ENCODE results near the gene MAST4.

MAST4 gene

DNA sequence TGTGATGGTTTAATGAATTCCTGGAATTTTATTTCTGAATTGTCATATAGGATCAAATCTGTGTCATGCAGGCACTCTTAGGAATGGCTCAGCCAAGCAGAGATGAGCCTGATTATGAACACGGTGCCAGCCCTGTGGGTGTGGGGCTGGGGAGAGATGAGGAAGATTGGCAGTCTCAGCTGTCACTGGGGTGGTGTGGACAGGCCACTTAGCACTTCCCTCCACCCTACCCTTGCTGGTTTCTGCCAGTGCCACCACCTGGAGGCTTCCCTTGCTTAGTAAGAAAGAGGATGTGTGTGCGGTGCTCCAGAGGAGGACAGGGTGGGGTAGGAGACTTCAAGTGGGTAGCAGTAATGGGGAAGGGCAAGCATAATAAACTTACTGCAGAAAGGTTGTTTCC, 373.8 kb downstream of the MAST4 start:
- no peak for DNase-seq

DNA sequence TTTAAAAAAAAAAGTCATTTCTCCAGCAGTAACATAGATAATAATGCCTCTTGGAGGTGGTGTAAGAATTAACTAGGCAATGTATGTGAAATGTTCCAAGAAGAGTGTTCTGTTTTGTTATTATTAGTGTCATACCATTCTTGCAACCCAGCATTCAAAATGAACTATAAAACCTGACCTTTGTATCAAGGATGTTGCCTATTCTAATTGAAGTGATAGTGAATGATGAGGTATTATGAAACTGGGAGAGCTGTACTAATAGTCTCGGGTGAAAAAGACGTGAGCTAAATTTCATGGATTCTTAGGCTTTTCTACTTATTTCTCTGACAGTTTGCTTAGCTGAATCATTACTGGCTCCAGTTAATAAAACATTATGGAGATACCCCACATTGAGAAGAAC, 375.8 kb downstream of the MAST4 start:
- DNase-seq: no peak

DNA sequence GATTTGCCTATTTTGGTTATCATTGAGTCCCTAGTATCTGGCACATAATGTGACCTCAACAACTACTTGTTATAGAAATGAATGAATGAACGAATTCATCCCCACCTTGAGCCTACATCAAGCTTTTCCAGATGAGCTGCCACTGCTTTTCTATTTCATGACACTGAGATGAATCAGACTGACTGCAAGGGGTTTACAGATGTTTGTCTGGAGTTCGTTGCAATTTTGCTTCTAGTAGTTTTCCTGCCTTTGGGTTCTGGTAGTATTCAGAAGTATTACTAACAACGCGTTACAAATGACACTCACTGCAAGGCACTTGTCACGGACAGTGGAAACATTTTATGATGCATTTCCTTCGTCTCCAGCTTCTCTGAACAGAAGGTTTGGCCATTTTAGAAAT, 378.1 kb downstream of the MAST4 start:
- DNase-seq: no peak

DNA sequence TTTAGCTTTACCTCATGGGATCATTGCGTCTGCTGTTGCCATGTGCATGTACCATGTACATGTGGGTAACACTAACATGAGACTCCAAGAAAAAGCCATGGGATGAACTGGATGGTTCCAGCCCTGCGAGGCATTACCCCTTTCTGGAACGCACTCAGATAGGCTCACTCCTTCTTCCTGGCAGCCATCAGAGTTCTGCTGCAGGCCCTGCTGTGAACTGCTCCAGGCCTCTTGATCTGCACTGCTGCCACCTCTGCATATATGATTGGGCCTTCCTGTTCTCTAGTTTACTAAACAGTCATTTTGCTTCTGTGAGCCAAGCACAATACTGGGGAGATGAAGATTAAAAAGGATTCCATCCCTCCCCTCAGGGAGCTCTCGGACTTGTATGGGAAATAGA, 379.9 kb downstream of the MAST4 start:
- no peak for DNase-seq

DNA sequence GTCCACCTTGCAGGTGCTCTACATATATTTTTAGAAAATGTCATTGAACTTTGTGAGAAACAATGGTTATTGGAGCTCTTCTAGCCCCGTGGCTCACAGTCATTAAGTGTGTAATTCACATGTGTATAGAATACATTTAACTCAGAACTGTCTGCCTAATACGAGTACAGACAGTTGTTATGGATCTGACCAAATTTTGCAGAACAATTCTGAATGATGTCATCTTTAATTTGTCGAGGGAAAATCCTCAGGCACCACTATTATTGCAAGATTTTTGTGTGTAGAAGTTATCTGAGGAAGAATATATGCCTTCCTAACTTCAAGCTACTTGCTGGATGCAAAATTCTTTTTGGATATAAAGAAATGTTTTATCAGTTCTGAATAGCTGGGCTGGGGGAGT, 383.5 kb downstream of the MAST4 start:
- no peak for DNase-seq

DNA sequence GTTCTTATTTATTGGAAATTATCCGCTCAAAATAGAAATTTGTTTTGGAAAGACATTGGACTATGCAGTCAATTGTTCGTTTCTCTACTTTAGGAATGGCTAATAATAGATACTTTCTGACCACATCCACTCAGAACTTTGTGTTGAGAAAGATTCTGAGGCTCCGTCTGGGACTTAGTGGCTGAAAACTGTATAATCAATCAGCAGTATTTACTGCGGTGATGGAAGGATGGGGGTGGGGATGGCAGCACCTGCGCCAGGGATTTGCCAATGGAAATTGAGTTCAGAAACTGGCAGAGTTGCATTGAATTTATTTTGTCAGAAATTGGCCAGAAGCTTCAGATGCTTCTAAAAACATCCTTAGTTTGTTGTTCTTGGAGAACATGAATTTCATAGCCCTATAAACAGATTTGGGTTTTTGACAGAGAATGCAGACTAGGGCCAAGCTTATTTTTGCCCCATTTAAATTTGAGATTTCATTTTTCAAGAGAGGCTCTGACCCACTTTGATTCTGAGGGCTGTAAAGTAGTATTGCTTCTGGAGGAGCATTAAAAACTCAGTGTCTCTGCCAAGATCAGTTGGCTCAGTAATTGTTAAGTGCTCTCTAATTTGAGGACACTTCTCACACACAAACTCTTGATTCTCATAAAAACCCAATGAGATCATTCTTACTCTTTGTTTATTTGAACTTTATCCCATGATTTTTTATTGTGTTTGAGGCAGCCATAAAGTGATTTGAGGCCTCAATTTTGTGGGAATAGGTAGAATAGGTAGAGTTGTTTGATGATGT, 385.3 kb downstream of the MAST4 start:
- DNase-seq: no peak

DNA sequence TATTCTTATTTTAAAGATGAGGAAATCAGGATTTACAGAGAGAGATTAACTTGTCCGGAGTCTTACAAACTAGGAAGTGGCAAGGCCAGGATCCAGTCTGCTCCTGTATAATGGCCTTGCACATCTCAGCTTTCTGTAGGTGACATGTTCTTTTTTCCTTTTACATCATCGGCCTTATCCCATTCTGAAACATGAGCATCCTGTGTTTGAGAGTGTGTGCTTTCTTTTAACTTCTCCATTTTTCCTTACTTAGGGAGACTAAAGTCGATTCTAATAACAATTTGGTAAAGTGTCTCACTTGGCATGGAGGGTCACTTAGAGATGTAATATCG, 385.8 kb downstream of the MAST4 start:
- no peak for DNase-seq

DNA sequence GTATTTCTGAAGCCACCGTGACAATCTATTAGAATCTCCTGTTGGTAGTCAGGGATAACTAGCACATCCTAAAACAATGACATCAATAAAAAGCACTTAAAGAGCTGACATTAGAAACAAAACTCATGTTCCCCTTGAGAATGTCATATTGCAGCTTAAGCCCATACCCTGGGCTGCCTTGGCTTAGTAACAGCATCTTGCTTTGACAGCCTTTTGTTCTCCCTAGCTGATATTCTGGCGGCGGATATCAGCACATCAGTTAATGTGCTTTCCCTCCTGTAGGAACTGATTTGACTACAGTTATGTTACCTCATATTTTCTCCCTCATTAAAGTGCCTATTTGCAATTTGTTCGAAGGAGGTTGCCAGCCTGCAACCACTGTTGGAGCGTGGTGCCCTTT, 386.3 kb downstream of the MAST4 start:
- no peak for DNase-seq

DNA sequence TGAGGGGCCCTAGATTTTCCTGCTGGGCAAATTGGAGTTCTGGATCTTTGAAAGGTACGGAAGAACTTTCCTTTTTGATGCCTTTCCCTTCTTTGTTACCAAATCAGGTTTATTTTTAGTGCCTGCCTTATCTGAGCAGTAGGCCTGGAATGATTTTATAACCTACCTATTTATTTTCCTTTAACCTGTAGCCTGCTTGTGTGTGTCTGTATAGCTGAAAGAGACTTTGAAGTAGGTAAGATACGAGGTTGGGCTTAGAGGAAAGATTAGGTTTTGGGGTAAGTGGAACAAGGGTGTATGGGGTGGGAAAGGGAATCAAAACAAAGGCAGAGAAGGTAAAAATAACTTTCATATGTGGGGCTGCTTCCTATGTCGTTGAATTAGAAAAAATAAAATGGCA, 389.2 kb downstream of the MAST4 start:
- DNase-seq: no peak

DNA sequence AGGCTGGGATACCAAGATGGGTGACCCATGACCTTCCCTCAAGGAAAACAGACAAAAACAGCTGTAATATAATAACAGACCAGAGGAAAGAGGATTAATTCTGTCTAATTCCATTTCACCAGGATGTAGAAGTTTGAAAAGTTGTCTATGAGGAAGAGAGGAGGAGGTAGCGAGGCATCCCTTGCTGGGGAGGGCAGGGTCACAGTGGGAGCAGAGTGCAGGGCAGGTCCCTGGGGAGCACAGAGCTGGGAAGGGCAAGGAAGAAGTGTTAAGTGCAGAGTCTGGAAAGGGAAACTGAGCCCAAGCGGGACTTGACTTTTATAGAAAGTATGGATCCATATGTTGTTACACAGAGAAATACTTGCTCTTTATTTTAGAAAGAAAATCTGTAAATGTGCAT, 389.8 kb downstream of the MAST4 start:
- no peak for DNase-seq

DNA sequence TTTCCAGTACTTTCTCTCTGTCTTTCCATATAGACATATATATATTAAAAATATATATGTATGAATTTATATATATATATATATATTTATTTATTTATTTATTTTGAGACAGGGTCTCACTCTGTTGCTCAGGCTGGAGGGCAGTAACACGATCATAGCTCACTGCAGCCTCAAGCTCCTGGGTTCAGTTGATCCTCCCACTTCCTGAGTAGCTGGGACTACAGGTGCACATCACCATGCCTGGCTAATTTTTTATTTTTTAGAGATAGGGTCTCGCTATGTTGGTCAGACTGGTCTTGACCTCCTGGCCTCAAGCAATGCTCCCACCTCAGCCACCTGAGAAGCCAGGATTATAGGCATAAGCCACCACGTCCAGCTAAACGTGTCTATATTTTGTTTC, 390.3 kb downstream of the MAST4 start:
- DNase-seq: no peak

DNA sequence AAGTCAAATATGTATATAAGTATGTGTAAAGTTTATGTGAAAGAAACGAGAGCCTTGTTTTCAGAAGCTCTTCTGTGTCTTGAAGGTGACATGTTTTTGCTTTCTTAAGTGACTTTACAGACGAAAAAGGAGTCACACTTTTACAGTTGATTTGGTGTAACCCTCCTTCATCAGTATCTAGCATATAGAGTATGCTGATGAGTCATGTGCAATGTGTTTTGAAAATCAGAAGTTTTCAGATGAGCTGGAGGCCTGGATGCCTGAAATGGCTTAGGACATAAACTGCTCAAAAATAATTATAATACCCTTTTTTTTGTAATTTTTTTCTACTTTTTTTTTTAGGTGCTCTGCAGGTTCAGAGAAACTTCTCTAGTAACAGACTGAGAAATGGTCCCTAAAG, 390.9 kb downstream of the MAST4 start:
- no peak for DNase-seq

DNA sequence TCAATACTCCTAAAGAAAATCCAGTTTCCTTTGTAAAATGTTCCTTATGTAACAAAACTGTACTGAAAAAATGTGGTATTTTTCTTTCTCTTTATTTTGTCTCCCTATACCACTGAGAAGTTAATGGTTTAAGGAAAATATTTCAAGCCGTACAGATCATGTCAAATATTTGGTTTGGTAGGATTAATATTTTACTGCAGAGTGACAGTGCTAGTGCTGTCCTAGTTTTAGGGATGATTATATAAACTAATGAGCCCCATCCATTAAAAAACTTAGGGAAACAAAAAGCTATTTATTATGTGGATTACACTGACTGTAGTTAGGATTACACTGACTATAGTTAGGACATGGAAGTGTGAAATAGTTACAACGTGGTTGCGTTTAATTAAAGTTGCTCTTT, 391.3 kb downstream of the MAST4 start:
- DNase-seq: no peak

DNA sequence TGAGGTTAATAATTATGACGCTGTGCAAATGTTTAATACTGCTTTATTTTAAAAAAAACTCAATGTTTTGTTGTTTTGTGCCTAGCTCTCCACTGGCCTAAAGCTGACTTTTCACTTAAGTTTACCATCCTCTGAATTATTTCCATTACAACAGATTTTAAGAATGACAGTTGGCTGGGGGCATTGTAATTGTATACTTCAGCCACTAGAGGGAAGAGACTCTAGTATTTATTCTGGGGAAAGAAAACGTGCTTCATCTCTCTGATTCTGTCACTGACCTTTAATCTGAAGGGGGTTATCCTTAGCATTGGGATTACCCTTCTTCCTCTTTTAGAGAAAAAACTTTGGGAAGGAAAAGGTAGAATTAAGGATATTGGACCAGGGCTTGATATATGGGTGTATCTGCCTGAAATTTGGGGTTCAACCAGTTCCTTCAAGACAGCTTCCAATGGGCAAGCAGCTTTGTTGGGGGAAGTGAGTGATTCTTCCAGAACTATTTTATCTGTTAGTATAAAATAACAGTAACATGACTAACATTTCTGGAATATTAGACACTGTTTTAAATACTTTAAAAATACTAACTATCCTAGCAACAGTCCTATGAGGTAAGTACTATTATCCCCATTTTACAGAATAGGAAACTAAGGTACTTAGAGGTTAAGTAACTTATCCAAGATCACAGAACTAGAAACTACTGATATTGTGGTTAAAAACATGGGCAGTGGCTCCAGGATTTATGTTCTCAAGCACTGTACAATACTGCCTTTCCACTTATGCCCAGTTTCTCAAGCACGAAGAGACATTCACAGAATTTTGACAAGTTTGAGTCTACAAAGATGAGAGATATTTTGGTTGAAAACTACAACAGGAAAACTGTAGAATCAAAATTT, 392.0 kb downstream of the MAST4 start:
- DNase-seq: no peak

DNA sequence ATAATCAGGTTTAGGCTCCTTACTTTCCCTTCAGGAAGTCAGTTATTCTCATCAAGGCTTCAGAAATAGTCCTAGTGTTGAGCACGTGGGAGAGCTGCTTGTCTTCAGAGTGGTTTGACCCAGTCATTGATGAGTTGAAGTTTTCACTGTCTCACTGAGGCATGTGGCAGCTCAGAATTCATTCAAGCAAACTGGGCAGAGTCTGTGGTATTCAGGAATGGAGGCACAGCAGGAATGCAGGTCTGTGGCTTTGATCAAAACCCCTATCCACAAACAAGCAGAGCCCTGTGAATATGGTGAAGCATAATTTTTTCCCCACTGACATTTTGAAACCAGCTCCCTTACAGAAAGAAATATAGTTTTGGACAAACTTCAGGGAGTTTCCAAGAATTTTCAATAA, 393.1 kb downstream of the MAST4 start:
- no peak for DNase-seq

DNA sequence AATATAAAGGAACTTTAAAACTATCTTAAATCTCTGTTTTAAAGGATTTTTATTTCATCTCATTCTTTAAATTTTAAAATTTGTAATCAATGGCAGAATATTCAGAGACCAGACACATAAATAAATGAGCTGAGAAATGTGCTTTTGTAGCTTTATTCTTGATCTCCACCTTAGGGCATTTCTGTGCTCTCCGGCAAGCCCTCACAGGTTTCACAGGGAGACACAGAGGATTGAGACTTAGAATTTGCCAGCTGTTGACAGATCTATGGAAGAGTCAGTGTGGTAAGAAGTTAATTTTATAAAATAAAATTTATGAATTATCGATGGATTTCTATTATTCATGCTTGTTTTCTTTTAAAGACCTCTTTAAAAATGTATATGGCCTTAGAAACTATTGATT, 393.6 kb downstream of the MAST4 start:
- DNase-seq: no peak

DNA sequence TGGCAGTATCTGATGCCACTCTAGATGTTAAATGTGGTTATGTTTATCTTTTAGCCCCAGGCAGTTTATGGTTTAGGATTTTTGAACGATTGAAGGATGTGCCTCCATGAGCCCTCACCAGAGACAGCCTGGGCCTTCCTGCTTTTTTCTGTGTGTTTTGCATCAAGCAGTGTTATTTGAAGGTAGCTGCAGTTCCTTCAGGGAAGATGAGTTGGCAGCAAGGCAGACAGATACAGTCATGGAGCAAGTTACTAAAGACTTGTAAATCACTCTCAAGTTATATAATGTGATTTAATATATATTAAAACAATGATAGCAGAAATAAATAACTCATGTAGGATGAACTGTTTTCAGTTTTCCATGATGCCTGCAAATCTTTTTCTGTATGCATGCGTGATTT, 395.6 kb downstream of the MAST4 start:
- no peak for DNase-seq

DNA sequence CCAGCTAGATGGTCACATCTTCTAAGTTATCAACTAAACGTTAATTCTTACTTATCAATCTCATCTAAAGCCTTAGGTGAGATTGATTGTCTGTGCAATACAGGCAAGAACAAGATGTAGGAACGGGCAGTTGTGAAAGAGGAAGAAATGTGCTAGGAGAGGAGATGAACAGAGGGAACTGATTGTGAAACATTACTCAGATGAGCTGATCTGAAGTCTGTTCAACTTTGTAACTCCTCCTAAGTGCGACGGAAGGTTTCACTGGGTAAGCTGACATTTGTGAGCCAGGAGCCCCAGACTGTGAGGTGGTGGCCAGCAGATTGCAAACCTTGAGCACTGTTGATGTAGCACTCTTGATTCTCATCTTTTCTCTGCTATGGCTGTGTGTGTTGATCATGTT, 396.4 kb downstream of the MAST4 start:
- no peak for DNase-seq

DNA sequence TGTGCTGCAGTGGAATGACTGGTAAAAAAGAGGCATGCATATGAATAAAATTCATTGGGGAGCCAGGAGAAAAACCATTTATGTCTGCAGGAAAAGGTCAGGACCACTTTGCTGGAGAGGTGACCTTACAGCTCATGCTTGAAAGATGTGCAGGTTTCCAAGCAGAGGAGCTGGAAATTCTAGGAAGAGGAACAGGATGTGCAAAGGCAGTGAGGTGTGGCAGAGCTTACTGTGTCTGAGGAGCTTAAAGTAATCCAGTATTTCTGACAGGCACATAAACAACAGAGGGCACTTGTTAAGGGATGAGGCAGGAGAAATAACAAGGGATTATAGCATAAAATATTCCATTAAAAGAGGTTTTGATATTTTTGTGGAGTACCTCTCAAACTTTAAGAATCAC, 397.3 kb downstream of the MAST4 start:
- DNase-seq: no peak

DNA sequence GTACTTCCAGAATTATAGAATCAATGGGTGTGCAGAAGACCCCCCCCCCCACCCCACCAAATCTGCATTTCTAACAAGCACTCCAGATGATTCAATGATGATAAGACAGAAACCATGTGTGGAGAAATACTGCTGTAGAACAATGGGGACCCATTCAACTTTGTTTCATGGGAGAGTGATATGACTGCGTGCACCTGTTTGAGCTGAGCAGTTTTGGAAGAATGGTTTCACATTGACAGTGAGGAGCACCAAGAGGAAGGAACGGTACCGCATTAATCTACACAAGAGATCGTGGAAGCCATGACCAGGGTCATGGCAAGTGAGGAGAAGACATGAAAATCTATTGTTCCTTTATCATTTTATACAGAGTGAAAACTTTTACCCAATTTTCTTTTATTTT, 397.7 kb downstream of the MAST4 start:
- DNase-seq: no peak

DNA sequence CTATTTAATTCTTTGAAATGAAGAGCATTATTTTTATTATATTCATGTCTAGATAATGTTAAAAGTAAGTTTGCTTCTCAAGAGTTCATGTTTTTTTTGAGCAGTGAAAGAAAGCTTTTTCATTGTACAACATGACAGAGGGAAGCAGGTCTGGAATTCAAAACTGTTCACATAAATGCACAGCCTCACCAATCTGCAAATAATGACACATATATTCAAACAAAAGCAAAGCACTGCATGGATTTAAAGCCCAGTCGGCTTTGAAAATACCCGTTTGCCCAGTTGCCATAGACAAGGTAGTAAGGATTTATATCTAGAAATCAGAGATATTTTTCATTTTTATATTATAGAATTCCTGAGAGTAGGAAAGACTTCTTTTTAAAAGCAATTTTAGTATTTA, 398.6 kb downstream of the MAST4 start:
- DNase-seq: no peak

DNA sequence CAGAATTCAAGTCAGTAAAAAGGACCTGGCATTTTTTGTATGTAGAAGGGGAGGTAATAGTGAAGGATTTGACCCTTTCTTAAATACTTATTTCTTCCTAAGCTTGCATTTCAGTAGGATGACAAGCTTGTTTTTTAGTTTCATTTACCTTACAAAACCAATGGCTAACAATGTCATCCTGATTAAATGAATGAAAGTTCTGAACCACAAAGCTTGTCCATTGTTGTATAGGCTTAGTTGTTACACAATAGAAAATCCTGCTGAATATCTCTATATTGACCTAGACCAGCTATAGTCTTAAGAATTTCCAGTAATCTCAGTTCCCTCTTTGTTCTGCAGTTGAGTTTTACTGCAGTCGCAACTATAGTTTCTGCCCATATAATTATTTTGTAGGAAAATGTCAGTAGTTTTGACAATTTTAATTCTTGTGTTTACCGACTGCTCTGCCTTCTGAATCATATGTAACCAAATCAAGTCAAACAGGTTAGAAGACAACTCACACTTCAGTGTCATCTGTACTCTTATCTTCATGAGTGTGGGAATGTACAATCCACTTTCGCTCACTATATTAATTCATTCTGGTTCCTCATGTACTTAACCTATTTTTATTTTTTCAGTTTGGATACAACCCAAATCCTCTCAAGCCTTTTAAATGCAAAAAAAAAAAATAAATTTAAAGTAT, 404.7 kb downstream of the MAST4 start:
- DNase-seq: no peak

DNA sequence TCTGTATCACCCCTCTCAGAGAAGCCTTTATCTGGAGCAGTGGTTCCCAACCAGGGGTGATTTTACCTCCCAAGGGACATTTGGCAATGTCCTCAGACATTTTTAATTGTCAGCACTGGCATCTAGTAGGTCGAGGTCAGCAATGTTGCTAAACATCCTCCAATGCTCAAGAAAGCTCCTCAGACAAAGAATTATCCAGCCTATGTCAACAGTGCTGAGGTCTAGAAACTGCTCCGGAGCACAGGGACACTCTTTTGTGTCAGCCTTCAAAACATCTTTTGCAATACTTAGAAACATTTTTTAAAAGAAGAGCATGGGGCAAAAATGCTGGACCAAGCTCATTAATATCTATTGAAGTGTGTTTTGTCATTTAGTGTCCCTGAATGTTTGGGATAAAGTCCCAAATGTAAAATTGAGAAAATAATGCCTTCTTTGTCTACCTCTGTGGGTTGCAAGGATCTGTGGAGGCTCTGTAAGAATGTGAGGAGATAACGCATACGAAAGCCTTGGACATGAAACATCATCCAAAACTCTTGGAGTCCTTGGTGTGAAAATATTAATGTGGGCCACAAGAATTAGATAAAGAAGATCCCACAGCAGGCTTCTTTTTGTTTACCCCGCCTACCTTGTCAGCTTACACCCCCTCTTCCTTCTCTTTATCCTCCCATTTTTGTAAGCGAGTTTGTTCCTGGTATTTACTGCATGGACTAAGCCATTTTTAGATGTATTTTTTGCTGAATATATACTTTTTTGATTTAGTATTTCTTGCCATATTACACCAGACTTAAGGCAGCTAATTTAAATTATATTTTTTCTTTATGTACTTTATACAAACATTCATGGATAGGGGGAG, 406.9 kb downstream of the MAST4 start:
- DNase-seq: no peak
